Measurements from ENCODE around the gene KIAA2012.
A peak's percentile ranks its signal among the peaks of the same experiment; 100 is the strongest.

The KIAA2012 gene

DNA sequence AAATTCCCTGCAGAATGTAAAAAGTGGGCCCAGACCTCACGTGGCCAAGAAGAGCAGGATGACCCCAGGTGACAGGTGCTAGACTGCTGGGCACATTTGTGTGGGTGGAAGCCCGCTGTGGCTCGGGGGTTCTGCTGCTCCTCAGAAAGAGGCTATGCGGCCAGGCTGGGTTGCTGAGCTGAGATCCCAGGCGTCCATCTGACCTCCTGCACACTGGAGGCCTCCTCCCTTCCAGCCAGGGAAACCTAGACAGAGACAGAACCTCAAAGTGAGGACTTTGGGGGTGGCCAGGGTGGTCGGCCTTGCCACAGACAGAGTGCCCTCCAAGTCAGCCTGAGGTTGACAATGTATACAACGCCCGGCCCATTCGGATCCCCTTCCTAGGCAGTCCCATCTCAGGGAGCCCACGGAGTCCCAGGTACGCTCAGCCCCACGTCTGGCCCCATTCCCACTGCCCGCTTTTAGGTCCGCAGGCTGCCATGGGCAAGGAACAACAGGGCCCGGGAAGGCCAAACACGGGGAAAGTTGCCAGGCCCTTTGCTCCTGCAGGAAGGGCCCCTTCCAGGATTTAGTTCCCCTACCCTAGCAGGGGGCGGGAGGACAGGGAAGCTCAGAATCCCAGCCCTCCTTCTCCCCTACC lies 75.6 kb downstream of the KIAA2012 start:
- DNase-seq (ENCODE audit: low read depth in 2 of 3, low spot score in 2 of 3), result no peak

DNA sequence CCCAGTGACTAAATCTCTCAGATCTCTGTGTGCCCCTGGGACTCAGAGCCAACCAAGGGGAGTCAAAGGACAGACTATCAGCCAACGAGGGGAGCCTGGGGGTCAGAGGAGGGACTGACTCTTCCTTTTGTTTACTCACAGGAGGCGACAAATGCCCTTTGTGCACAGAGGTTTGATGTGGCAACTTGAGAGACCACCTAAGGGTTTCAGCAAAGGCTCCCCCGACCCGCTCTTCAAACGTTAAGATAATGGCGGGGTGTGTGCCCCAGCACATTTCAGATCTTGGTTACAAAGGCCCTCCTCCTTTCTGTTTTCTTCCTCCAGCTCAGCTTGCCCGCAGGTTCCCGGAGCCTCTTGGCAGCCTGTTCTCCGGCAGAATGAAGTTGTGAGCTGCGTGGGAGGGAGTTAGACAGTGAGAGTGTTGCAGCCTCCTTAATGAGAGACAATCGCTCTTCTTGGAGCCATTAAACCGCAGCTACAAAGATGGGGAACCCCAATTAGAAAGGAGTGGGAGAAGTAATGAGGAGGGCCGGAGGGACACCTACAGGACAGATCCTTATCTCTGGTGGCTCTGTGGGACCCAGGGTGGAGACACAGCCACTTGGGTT lies 76.2 kb downstream of the KIAA2012 start:
- no peak for DNase-seq (ENCODE audit: low read depth in 2 of 3, low spot score in 2 of 3)

GRCh38 chr2:202149936-202150335 lies 76.9 kb downstream of the KIAA2012 start:
- no peak for DNase-seq (ENCODE audit: low read depth in 2 of 3, low spot score in 2 of 3)

- DNase-seq (ENCODE audit: low read depth in 2 of 3, low spot score in 2 of 3), result no peak
Observed at GRCh38 chr2:202152104-202152715, 79.2 kb downstream of the KIAA2012 start.

GRCh38 chr2:202154613-202155012 lies 81.6 kb downstream of the KIAA2012 start:
- DNase-seq (ENCODE audit: low read depth in 2 of 3, low spot score in 2 of 3), result no peak

DNA sequence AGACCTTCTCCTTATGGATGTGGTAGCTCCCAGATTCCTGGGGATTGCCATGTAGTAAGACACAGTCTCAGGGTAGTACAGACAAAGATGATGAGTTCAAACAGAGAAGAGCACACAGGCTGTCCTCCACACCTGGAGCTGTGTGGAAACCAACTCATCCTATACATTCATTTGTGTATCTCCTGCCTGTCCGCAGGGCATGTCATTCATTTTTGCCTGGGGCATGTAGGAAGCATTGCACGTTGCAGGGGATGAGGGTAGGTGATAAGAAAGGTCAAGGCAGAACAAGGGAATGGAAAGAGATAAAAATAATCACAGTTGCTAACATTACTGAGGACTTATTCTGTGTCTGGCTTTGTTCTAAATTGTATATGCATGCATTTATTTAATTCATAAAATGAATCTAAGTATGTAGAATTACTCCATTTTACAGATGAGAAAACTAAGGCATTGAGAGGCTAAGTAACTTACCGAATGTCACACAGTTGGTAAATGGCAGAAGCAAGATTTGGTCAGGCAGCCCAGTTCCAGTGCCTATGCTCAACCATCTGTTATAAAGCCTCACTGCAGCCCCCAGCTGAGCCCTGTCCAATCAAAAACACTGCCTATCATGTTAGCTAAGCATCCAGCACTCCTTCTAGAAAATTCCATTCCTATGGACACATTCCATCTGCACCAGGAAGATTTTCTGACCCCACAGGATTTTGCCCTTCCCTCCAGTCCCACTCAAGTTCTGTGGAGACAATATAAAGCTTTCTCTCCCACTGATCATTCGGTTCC lies 84.3 kb downstream of the KIAA2012 start:
- no peak for DNase-seq (ENCODE audit: low read depth in 2 of 3, low spot score in 2 of 3)

DNA sequence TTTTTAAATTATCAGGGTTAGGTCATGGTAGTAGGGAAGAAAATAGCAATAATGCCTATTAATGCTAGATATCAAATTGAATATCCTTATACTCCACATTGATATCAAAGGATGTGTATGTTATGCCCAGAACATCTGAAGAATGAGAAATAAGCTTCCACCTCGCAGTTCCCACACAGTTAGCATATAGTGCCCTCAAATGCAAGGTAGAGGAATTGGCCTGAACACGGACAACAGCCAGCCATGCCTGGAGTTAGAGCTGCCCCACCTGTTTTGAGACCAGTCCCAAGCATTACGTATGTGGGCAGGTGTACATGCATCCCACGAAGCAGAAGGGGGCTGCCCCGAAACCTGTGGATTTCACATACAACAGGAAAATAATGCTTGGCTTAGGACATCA lies 85.7 kb downstream of the KIAA2012 start:
- no peak for DNase-seq (ENCODE audit: low read depth in 2 of 3, low spot score in 2 of 3)

GRCh38 chr2:202161151-202161835 lies 88.2 kb downstream of the KIAA2012 start:
- DNase-seq (ENCODE audit: low read depth in 2 of 3, low spot score in 2 of 3), result no peak

DNA sequence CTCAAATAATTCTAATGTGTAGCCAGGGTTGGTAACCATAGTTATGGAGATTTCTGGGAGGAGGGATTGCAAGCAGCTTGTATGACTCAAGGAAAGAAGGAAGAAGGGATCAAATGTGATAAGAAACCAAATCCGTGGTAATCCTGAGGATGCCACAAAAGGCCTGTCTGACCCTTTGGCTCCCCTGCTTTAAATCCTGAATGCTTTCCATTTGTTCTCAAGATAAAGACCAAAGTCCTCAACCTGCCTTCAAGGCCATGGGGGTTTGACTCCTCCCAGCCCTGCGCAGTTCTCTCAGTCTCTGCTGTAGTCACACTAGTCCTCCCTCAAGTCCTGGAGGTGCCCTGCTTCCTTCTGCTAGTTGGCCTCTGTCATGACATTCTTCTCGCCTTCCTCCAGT lies 91.4 kb downstream of the KIAA2012 start:
- DNase-seq (ENCODE audit: low read depth in 2 of 3, low spot score in 2 of 3), result no peak

- DNase-seq (ENCODE audit: low read depth in 2 of 3, low spot score in 2 of 3), result no peak
Observed at GRCh38 chr2:202165208-202165607, 92.2 kb downstream of the KIAA2012 start.

DNA sequence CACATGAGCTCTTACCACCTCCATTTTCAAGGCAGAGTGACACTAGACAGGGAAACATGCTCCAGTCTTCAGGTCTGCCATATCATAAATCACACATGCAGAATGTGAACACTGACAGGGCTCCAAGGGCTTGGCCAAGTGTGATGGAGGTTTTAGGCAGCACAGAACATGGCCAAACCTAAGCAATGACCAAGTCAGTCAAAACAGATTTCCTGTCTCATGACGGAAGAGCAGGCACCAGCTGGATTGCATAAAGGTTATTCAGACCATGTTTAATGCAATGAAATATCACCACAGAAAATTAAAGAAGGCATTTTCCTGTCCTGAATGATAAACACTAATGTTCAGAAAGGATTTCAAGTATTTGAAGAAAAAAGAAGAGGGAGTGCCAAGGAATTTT lies 92.9 kb downstream of the KIAA2012 start:
- DNase-seq (ENCODE audit: low read depth in 2 of 3, low spot score in 2 of 3), result no peak

DNA sequence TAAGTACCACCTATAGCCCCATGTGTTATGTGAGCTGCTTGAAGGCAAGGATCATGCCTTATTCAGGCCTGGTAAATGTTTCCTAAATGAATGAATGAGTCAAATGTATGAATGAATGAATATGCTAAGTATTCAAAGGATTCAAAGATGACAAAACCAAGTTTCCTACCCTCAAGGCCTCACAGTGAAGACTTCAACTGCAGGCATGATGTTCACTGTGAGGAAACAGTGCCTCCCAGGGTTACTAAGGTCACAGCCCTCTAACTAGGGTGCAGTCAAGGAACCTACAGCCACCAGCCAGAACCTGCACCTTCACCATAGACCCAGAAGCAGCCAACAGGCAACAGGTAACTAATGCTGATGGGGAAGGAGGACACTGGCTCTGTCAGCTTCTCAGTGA lies 96.1 kb downstream of the KIAA2012 start:
- no peak for DNase-seq (ENCODE audit: low read depth in 2 of 3, low spot score in 2 of 3)

GRCh38 chr2:202169832-202170424 lies 96.9 kb downstream of the KIAA2012 start:
- DNase-seq (ENCODE audit: low read depth in 2 of 3, low spot score in 2 of 3), result no peak

GRCh38 chr2:202171241-202171825 lies 98.3 kb downstream of the KIAA2012 start:
- no peak for DNase-seq (ENCODE audit: low read depth in 2 of 3, low spot score in 2 of 3)

DNA sequence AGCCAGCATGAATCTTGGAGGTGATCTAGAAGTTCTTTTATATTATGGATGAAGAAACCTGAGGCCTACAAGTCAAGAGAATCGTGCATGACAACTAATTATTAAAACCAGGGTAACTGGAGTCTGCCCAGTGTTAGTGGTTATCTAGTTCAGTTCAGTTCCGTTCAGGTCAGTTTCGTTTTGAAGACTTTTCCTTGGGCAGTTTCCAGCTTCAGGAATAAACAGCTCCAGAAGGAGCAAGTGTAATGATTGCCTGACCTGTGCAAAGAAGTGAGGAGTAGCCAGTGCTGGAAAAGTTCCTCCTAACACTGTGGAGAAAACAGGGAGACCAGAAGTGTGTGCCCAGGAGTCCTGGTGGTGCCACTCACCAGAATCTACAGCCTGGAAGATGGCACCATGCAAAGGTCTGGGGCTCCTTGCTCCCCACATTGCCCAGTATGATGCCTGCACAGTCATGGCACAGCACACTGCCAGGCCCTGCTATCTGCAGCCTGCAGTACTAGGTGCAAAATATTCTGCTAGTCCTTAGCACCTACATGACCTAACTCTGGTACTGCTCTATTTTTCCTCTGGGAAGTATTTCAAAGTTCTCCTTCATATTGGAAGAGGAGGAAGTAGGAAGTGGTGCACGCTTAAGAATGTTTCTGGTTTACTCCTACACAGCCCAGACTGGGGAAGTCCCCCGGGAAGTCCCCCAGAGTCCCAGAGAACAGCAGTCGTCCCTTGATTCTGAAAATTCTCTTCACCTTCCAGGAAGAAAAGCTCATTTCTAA lies 99.6 kb downstream of the KIAA2012 start:
- peak in 1 of 3 experiments; percentile 27 for DNase-seq (ENCODE audit: low read depth in 2 of 3, low spot score in 2 of 3)

GRCh38 chr2:202178346-202178958 lies 105.4 kb downstream of the KIAA2012 start:
- no peak for DNase-seq (ENCODE audit: low read depth in 2 of 3, low spot score in 2 of 3)

- DNase-seq (ENCODE audit: low read depth in 2 of 3, low spot score in 2 of 3), result no peak
Observed at GRCh38 chr2:202184557-202184956, 111.5 kb downstream of the KIAA2012 start.

DNA sequence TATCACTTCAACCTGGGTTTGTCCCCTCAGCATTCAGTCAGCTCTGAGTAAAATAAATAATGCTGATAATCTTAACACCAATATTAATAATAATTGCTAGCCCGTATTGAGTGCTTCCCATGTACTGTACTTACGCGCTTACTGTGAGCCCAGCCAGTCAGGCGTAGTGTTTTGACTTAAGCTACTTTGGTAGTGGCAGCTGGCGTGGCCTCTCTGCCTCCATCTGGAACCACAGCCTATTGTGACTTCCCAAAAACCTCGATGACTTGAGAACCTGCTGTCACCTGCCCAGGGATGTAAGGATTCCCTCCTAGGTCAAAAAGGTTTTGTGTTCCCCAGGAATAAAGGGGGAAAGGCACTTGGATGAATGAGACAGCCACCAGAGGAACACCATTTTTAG lies 112.1 kb downstream of the KIAA2012 start:
- no peak for DNase-seq (ENCODE audit: low read depth in 2 of 3, low spot score in 2 of 3)

GRCh38 chr2:202186641-202187202 lies 113.7 kb downstream of the KIAA2012 start:
- DNase-seq (ENCODE audit: low read depth in 2 of 3, low spot score in 2 of 3), result no peak

Data from activated CD8-positive, alpha-beta memory T cell treated with anti-CD3 and anti-CD28 coated beads for 48 hours (primary cell).